Spleen (tissue), 7 donors: Measurements from ENCODE around the gene TNXB.

Experiments used
- POLR2A ChIP-seq, 3 donors: fragments of 450-650 bp; IDR thresholded peaks; one replicate each; pipeline ENCODE4 v1.5.1; 2017; ENCODE audit warnings: antibody characterized with exemption in 3 of 3, mild to moderate bottlenecking in 1 of 3
- POLR2AphosphoS5 ChIP-seq, 3 donors: sonication (generic); formaldehyde crosslinking; IDR thresholded peaks; one replicate each; pipeline ENCODE4 v1.5.1; 2017; ENCODE audit warnings: antibody characterized with exemption in 3 of 3
- TF ChIP-seq, protein P1 (sequence below), 11 experiments: fragments of 200-600 bp in 7 of 11; fragments of 450-650 bp in 4 of 11; sonication (generic) in 4 of 11; IDR thresholded peaks in 8 of 11; conservative IDR thresholded peaks in 3 of 11; 1 replicate in 7 of 11; 2 replicates in 4 of 11; pipeline versions ENCODE4 v1.4.0 to v1.8.0; 2016 to 2021; ENCODE audit warnings: antibody characterized with exemption in 11 of 11, inconsistent platforms in 4 of 11, mild to moderate bottlenecking in 1 of 11
- donor health status: DM: no; HTN: no; CAD: no; lungs with moderate emphysema.
- donor health status: DM: no; HTN: no; CAD: no.
- donor health status: DM: no; HTN: no; CAD: no.

DNA sequence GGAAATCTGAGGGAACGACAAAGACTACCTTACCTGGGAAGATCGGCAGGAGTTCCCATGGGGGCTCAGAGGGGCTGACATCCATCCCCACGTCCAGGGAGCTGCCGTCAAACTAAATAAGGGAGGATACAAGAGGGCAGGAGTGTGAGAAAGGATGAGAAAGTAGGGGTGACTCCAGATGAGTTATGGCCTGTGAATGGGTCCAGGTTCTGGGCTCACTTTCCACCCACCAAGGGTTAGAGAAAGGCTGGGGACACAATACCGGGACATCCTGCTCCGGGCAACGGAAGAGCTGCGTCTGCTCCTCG is 18.2 kb upstream of the TNXB start:
- TF ChIP-seq, protein P1, sequence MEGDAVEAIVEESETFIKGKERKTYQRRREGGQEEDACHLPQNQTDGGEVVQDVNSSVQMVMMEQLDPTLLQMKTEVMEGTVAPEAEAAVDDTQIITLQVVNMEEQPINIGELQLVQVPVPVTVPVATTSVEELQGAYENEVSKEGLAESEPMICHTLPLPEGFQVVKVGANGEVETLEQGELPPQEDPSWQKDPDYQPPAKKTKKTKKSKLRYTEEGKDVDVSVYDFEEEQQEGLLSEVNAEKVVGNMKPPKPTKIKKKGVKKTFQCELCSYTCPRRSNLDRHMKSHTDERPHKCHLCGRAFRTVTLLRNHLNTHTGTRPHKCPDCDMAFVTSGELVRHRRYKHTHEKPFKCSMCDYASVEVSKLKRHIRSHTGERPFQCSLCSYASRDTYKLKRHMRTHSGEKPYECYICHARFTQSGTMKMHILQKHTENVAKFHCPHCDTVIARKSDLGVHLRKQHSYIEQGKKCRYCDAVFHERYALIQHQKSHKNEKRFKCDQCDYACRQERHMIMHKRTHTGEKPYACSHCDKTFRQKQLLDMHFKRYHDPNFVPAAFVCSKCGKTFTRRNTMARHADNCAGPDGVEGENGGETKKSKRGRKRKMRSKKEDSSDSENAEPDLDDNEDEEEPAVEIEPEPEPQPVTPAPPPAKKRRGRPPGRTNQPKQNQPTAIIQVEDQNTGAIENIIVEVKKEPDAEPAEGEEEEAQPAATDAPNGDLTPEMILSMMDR (IDR thresholded peaks at IDR 0.05 in 8 of 11, conservative IDR thresholded peaks at IDR 0.05 in 3 of 11): no peak
- no peak for TF ChIP-seq POLR2A (IDR thresholded peaks at IDR 0.05)
- no peak for TF ChIP-seq POLR2AphosphoS5 (IDR thresholded peaks at IDR 0.05)
